Uterus (tissue), 4 donors: ENCODE results near the gene ASXL3. TPM values are rescaled to one million over a fixed set of nuclear protein-coding genes. Genes with fewer than 3 reads are reported as not detected.

ENCODE experiments used
- DNase-seq, 2 donors: peaks; one replicate each; pipeline ENCODE4 v3.0.0-alpha.2; 2019 to 2020
- H3K27ac ChIP-seq, 2 donors: fragments of 200-600 bp; sonication (generic); 1 replicate in 1 of 2; 2 replicates in 1 of 2; pipeline ENCODE4 v1.5.1; 2016 to 2018
- H3K27me3 ChIP-seq, 2 donors: fragments of 200-600 bp; sonication (generic); one replicate each; pipeline ENCODE4 v1.5.1; 2018 to 2019; ENCODE audit warnings: control low read depth in 1 of 2
- H3K36me3 ChIP-seq, 2 donors: fragments of 200-600 bp; sonication (generic); one replicate each; pipeline ENCODE4 v1.5.1; 2019; ENCODE audit warnings: control low read depth in 1 of 2
- H3K4me1 ChIP-seq, 2 donors: fragments of 200-600 bp; sonication (generic); one replicate each; pipeline ENCODE4 v1.5.1; 2018 to 2019; ENCODE audit warnings: control low read depth in 1 of 2
- H3K4me3 ChIP-seq, 2 donors: fragments of 200-600 bp; sonication (generic); 1 replicate in 1 of 2; 2 replicates in 1 of 2; pipeline ENCODE4 v1.5.1; 2018 to 2019; ENCODE audit warnings: mild to moderate bottlenecking in 1 of 2
- H3K9me3 ChIP-seq, 2 donors: fragments of 200-600 bp; sonication (generic); one replicate each; pipeline ENCODE4 v1.5.1; 2019; ENCODE audit warnings: control low read depth in 1 of 2
- CTCF ChIP-seq, 4 experiments: fragments of 200-600 bp in 2 of 4; fragments of 450-650 bp in 2 of 4; sonication (generic) in 2 of 4; IDR thresholded peaks; one replicate each; pipeline ENCODE4 v1.5.1; 2016 to 2019; ENCODE audit warnings: antibody characterized with exemption in 4 of 4, mild to moderate bottlenecking in 2 of 4, moderate library complexity in 1 of 4
- POLR2A ChIP-seq, 2 donors: fragments of 450-650 bp; IDR thresholded peaks; one replicate each; pipeline ENCODE4 v1.6.1; 2016; ENCODE audit warnings: antibody characterized with exemption in 2 of 2, mild to moderate bottlenecking in 1 of 2, moderate library complexity in 1 of 2
- intact Hi-C: fragments of 100-400 bp; cut with DNase I; formaldehyde crosslinking; loops from one replicate; pipeline ENCODE4 v1.15.1; 2023; ENCODE audit warnings: low total_unique reads
- total RNA-seq, 4 donors: library from RNA; depleted of rRNA in 3 of 4; stranded (reverse); fragments of >200 nt in 3 of 4; gene quantifications; one replicate each; pipeline versions ENCODE4 v1.1.0 to v1.2.4, GENCODE V29; 2014 to 2023
- donor health status: DM: yes; HTN: yes; CAD: no.

Gene ASXL3
- total RNA-seq, 4 donors from 2014 or later, result 1.0 to 25.0 (median 8.3) TPM

- H3K4me1 ChIP-seq, result no peaks in the 10 kb centered on the region
- H3K9me3 ChIP-seq, result no peaks in the 10 kb centered on the region
- no peak for DNase-seq
- H3K4me3 ChIP-seq, result no peak overlapping the region
- intact Hi-C loops, result no loop called here
- no peaks in the 10 kb centered on the region for H3K36me3 ChIP-seq
- no peaks in the 10 kb centered on the region for H3K27me3 ChIP-seq
- TF ChIP-seq CTCF (IDR thresholded peaks at IDR 0.05) (no peak), POLR2A (IDR thresholded peaks at IDR 0.05) (no peak)
- no peak overlapping the region for H3K27ac ChIP-seq
Measured at GRCh38 chr18:33606621-33607020, 28.6 kb downstream of the ASXL3 start.

GRCh38 chr18:33611525-33612135 lies 33.6 kb downstream of the ASXL3 start:
- Histone ChIP-seq H3K36me3 (no peaks in the 10 kb centered on the region), H3K4me3 (no peak overlapping the region), H3K27me3 (no peaks in the 10 kb centered on the region), H3K9me3 (no peaks in the 10 kb centered on the region), H3K27ac (no peak overlapping the region), H3K4me1 (no peaks in the 10 kb centered on the region)
- TF ChIP-seq CTCF (IDR thresholded peaks at IDR 0.05), result no peak
- no peak for TF ChIP-seq POLR2A (IDR thresholded peaks at IDR 0.05)
- intact Hi-C loops, result loop anchor here (10.0 kb wide), 1 partner anchor 57 kb away; no protein-coding TSS in a partner anchor
- DNase-seq, result no peak

- Histone ChIP-seq H3K9me3 (no peaks in the 10 kb centered on the region), H3K4me3 (no peak overlapping the region), H3K4me1 (no peaks in the 10 kb centered on the region), H3K27ac (no peak overlapping the region), H3K36me3 (no peaks in the 10 kb centered on the region), H3K27me3 (no peaks in the 10 kb centered on the region)
- TF ChIP-seq CTCF (IDR thresholded peaks at IDR 0.05), result no peak
- no peak for TF ChIP-seq POLR2A (IDR thresholded peaks at IDR 0.05)
- DNase-seq, result no peak
- intact Hi-C loops, result loop anchor here (10.0 kb wide), 1 partner anchor 58 kb away; no protein-coding TSS in a partner anchor
Measured at GRCh38 chr18:33612632-33613031, 34.6 kb downstream of the ASXL3 start.

- intact Hi-C loops, result loop anchor here (10.0 kb wide), 1 partner anchor 62 kb away; no protein-coding TSS in a partner anchor
- Histone ChIP-seq H3K27ac (no peak overlapping the region), H3K27me3 (no peaks in the 10 kb centered on the region), H3K9me3 (no peaks in the 10 kb centered on the region), H3K4me3 (no peak overlapping the region), H3K4me1 (no peaks in the 10 kb centered on the region), H3K36me3 (no peaks in the 10 kb centered on the region)
- TF ChIP-seq CTCF (IDR thresholded peaks at IDR 0.05) (no peak), POLR2A (IDR thresholded peaks at IDR 0.05) (no peak)
- no peak for DNase-seq
Measured at GRCh38 chr18:33616556-33616955, 38.5 kb downstream of the ASXL3 start.

- intact Hi-C loops, result no loop called here
- Histone ChIP-seq H3K9me3 (no peaks in the 10 kb centered on the region), H3K36me3 (no peaks in the 10 kb centered on the region), H3K4me3 (no peak overlapping the region), H3K27ac (no peak overlapping the region), H3K27me3 (no peaks in the 10 kb centered on the region), H3K4me1 (no peaks in the 10 kb centered on the region)
- DNase-seq, result no peak
- TF ChIP-seq CTCF (IDR thresholded peaks at IDR 0.05) (no peak), POLR2A (IDR thresholded peaks at IDR 0.05) (no peak)
Measured at GRCh38 chr18:33627114-33627513, 49.1 kb downstream of the ASXL3 start.
